Esophagus muscularis mucosa (tissue), 4 donors: ENCODE measurements around the gene MBP.

Experiments used
- EP300 ChIP-seq: sonication (generic); formaldehyde crosslinking; IDR thresholded peaks from one replicate; pipeline ENCODE4 v1.6.1; 2017; ENCODE audit warnings: antibody characterized with exemption
- POLR2A ChIP-seq: fragments of 450-650 bp; IDR thresholded peaks from one replicate; pipeline ENCODE4 v1.6.1; 2017; ENCODE audit warnings: antibody characterized with exemption, moderate library complexity, mild to moderate bottlenecking, low read depth
- POLR2AphosphoS5 ChIP-seq, 2 donors: sonication (generic); formaldehyde crosslinking; IDR thresholded peaks; one replicate each; pipeline ENCODE4 v1.6.1; 2017; ENCODE audit warnings: antibody characterized with exemption in 2 of 2
- TF ChIP-seq, protein P1 (sequence below), 3 experiments: fragments of 200-600 bp in 2 of 3; fragments of 450-650 bp in 1 of 3; sonication (generic) in 2 of 3; IDR thresholded peaks; one replicate each; pipeline ENCODE4 v1.5.1; 2017 to 2019; ENCODE audit warnings: antibody characterized with exemption in 3 of 3, mild to moderate bottlenecking in 2 of 3, moderate library complexity in 1 of 3

DNA sequence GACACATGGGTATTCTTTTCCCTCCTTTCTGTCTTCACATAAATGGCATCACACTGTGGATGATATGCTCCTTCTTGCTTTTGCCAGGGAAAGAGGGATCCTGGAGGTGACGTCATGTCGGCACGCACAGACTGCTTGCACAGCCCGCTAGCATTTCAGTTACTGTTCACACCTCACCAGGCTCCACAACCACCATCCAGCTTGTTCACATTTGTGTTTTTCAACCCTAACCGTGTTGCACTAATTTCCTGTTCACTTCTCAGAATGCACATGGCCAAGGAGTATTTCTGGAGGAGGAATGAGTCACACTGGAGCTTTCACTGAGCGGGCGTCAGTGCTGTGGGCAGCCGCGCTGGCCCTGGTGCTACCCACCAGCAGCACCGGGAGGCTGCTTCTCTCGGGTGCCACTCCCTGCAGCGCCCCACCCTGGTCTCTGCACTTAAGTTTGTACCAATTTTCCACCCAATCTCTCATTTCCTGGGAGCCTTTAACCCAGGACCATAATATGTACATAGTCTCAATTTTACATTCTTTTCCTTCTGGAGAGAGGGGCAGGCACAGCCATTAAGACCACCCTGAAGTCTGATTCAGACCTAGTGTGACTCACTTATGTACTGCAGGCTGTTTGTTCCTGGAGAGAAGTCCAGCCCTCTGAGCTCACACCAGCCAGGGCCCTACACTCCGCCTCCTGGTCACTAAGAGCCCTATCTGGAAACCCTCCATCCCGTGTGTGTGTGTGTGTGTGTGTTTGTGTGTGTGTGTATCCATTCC lies 65.1 kb downstream of the MBP start:
- TF ChIP-seq POLR2A (no peak), POLR2AphosphoS5 (IDR thresholded peaks at IDR 0.05) (peak; percentile 36 to 55), EP300 (no peak)
- TF ChIP-seq, protein P1, sequence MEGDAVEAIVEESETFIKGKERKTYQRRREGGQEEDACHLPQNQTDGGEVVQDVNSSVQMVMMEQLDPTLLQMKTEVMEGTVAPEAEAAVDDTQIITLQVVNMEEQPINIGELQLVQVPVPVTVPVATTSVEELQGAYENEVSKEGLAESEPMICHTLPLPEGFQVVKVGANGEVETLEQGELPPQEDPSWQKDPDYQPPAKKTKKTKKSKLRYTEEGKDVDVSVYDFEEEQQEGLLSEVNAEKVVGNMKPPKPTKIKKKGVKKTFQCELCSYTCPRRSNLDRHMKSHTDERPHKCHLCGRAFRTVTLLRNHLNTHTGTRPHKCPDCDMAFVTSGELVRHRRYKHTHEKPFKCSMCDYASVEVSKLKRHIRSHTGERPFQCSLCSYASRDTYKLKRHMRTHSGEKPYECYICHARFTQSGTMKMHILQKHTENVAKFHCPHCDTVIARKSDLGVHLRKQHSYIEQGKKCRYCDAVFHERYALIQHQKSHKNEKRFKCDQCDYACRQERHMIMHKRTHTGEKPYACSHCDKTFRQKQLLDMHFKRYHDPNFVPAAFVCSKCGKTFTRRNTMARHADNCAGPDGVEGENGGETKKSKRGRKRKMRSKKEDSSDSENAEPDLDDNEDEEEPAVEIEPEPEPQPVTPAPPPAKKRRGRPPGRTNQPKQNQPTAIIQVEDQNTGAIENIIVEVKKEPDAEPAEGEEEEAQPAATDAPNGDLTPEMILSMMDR (IDR thresholded peaks at IDR 0.05) = no peak
